ENCODE measurements around the gene TBC1D7. TPM values are rescaled to one million over a fixed set of nuclear protein-coding genes. Genes with fewer than 3 reads are reported as not detected.
A peak's percentile ranks its signal among the peaks of the same experiment; 100 is the strongest.

TBC1D7 gene
- polyA plus RNA-seq, 1 of the 3 experiments (the other 2 are of a cell fraction): 25.2 TPM

DNA sequence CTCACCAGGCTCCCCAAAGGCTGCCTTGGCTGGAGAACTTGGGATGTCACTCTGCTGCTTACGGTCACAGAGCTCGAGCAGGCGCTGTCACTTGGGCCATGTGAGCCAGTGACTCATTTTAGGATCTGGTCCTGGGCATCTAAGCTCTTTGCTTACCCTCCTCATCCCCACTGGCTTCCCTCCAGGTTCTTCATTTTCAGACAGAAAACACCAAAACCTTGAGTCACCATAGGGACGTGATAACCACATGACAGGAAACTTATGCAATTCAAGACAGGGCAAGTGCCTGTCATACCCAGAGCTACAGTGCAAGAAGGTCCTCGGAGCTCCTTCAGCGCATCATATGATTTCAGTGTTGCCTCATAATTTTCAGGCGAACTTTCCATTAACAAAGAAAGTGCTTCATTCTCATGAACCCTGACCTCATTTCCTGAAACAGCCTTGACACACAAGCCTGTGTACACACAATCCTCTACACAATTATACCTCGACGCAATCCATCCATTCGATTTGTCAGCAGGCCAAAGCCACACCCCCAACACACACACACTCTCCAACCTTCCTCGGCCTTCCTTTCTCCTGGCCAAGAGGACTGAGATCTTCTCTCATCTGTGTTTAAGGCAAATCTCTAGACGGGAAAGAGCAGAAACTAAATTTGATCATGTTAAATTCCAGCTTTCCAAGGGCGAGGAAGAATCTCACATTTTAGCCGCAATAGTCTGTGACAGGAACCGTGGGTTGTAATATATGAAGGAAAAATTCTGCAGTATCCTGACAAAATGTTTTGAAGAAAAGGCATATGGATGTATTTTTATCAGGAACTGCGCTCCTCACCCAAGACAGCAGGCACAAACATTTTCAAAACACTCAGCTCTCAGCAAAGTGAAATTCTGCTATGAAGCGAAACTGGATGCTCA lies 25.3 kb downstream of the TBC1D7 start:
- Histone ChIP-seq H3K36me3 (replicated peaks in 1 of 2; ENCODE audit: control insufficient read depth in 1 of 2, insufficient read depth in 2 of 2, low read length in 1 of 2) (peaks cover 19 to 64% of the 10 kb centered on the region in 2 experiments), H2AFZ (ENCODE audit: low read depth) (peak overlapping the region; percentile 26; the same call in 1 of the 2 replicates), H3K9ac (peak overlapping the region; percentile 27; the same call in 1 of the 2 replicates), H3K79me2 (ENCODE audit: insufficient read depth) (no peaks in the 10 kb centered on the region), H3F3A (replicated peaks; ENCODE audit: insufficient read depth) (peaks cover 16% of the 10 kb centered on the region), H3K27ac (ENCODE audit: low read depth in 2 of 2, low read length in 1 of 2) (peak overlapping the region; percentile 55 to 82; a peak in 3 of 4 replicates), H3K27me3 (ENCODE audit: insufficient read depth) (no peaks in the 10 kb centered on the region), H3K9me3 (no peaks in the 10 kb centered on the region), H3K4me3 (ENCODE audit: low read depth in 2 of 2, low read length in 1 of 2) (no peak overlapping the region), H3K4me1 (ENCODE audit: control insufficient read depth in 1 of 2, insufficient read depth in 2 of 2, low read depth in 1 of 2, low read length in 1 of 2) (peaks cover 0 to 27% of the 10 kb centered on the region in 2 experiments; a peak in 3 of 4 replicates), H3K4me2 (peak overlapping the region; percentile 71), H4K20me1 (ENCODE audit: insufficient read depth) (no peaks in the 10 kb centered on the region), H3K9me2 (no peaks in the 10 kb centered on the region)
- CTCF ChIA-PET: no interaction called here
- 51% methylated on average over 17 of the region's 17 CpGs for WGBS (ENCODE audit: low lambda C conversion rate)
- no peak for DNase-seq
- TF ChIP-seq RCOR1 (IDR thresholded peaks at IDR 0.05; ENCODE audit: low read length) (no peak), GABPA (IDR thresholded peaks at IDR 0.05; ENCODE audit: low read depth) (no peak), MXI1 (IDR thresholded peaks at IDR 0.05; ENCODE audit: low read depth, low read length) (no peak), FOSL2 (IDR thresholded peaks at IDR 0.05; ENCODE audit: borderline replicate concordance, low read depth) (peak; percentile 62; the same call in 1 of the 2 replicates), FOXJ3 (CRISPR knock-in tag; IDR thresholded peaks at IDR 0.05) (no peak), POLR2AphosphoS5 (IDR thresholded peaks at IDR 0.05; ENCODE audit: low read depth, low read length) (peak; percentile 38; the same call in 1 of the 2 replicates), NFIC (IDR thresholded peaks at IDR 0.05; ENCODE audit: borderline replicate concordance) (peak; percentile 61; the same call in 1 of the 2 replicates), EP300 (IDR thresholded peaks at IDR 0.05; ENCODE audit: borderline replicate concordance in 1 of 2, low read depth in 1 of 2, low read length in 1 of 2) (no peak), CHD2 (IDR thresholded peaks at IDR 0.05; ENCODE audit: low read length, partially characterized antibody) (no peak), ELF1 (IDR thresholded peaks at IDR 0.05) (no peak), RXRA (IDR thresholded peaks at IDR 0.05; ENCODE audit: borderline replicate concordance, low read depth) (no peak), SIN3A (IDR thresholded peaks at IDR 0.05; ENCODE audit: borderline replicate concordance, low read depth, low read length) (no peak), TAF1 (IDR thresholded peaks at IDR 0.05; ENCODE audit: borderline replicate concordance, low read depth, low read length) (no peak), JUND (IDR thresholded peaks at IDR 0.05) (peak; percentile 63; the same call in 1 of the 2 replicates), FOXM1 (IDR thresholded peaks at IDR 0.05; ENCODE audit: low read depth) (no peak), EZH2phosphoT487 (IDR thresholded peaks at IDR 0.05; ENCODE audit: borderline replicate concordance, low read depth) (no peak), RAD21 (IDR thresholded peaks at IDR 0.05; ENCODE audit: low read length) (no peak), TCF12 (IDR thresholded peaks at IDR 0.05) (peak; percentile 41), CTCF (IDR thresholded peaks at IDR 0.05) (no peak)
- TF ChIP-seq, protein P1, sequence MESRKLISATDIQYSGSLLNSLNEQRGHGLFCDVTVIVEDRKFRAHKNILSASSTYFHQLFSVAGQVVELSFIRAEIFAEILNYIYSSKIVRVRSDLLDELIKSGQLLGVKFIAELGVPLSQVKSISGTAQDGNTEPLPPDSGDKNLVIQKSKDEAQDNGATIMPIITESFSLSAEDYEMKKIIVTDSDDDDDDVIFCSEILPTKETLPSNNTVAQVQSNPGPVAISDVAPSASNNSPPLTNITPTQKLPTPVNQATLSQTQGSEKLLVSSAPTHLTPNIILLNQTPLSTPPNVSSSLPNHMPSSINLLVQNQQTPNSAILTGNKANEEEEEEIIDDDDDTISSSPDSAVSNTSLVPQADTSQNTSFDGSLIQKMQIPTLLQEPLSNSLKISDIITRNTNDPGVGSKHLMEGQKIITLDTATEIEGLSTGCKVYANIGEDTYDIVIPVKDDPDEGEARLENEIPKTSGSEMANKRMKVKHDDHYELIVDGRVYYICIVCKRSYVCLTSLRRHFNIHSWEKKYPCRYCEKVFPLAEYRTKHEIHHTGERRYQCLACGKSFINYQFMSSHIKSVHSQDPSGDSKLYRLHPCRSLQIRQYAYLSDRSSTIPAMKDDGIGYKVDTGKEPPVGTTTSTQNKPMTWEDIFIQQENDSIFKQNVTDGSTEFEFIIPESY (IDR thresholded peaks at IDR 0.05; ENCODE audit: borderline replicate concordance, low read depth): no peak
- TF ChIP-seq, protein P2, sequence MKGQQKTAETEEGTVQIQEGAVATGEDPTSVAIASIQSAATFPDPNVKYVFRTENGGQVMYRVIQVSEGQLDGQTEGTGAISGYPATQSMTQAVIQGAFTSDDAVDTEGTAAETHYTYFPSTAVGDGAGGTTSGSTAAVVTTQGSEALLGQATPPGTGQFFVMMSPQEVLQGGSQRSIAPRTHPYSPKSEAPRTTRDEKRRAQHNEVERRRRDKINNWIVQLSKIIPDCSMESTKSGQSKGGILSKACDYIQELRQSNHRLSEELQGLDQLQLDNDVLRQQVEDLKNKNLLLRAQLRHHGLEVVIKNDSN (IDR thresholded peaks at IDR 0.05; ENCODE audit: borderline replicate concordance, low read depth): peak; percentile 73; the same call in 1 of the 2 replicates
- TF ChIP-seq, protein P3, sequence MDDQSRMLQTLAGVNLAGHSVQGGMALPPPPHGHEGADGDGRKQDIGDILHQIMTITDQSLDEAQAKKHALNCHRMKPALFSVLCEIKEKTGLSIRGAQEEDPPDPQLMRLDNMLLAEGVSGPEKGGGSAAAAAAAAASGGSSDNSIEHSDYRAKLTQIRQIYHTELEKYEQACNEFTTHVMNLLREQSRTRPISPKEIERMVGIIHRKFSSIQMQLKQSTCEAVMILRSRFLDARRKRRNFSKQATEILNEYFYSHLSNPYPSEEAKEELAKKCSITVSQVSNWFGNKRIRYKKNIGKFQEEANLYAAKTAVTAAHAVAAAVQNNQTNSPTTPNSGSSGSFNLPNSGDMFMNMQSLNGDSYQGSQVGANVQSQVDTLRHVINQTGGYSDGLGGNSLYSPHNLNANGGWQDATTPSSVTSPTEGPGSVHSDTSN (IDR thresholded peaks at IDR 0.05): peak; percentile 43
- TF ChIP-seq, protein P4, sequence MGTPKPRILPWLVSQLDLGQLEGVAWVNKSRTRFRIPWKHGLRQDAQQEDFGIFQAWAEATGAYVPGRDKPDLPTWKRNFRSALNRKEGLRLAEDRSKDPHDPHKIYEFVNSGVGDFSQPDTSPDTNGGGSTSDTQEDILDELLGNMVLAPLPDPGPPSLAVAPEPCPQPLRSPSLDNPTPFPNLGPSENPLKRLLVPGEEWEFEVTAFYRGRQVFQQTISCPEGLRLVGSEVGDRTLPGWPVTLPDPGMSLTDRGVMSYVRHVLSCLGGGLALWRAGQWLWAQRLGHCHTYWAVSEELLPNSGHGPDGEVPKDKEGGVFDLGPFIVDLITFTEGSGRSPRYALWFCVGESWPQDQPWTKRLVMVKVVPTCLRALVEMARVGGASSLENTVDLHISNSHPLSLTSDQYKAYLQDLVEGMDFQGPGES (IDR thresholded peaks at IDR 0.05; ENCODE audit: low read depth, low read length): no peak
- TF ChIP-seq, protein P5, sequence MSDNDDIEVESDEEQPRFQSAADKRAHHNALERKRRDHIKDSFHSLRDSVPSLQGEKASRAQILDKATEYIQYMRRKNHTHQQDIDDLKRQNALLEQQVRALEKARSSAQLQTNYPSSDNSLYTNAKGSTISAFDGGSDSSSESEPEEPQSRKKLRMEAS (IDR thresholded peaks at IDR 0.05; ENCODE audit: low read depth): peak; percentile 67
- POLR2A ChIA-PET: no interaction called here

All from SK-N-SH (cell line).